ENCODE measurements around the gene MAVS. TPM values are rescaled to one million over a fixed set of nuclear protein-coding genes. Genes with fewer than 3 reads are reported as not detected.
"Not testable (repeated sequence)": the region's sequence is repeated elsewhere in the genome, so short reads cannot be mapped to it uniquely, and the experiment has no call there.

Gene MAVS
- total RNA-seq, 1 donor from 2014 or later, result 38.3 TPM

DNA sequence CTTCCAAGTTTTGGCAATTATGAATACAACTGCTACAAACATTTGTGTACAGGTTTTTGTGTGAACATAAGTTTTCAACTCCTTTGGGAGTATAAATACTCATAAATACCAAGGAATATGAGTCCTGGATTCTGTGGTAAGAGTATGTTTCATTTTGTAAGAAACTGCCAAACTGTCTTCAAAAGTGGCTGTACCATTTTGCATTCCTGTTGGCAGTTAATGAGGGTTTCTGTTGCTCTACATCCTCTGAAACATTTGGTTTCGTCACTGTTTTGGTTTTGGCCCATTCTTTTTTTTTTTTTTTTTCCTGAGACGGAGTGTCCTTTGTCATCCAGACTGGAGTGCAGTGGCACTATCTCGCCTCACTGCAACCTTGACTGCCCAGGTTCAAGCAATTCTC is 17.8 kb upstream of the MAVS start:
- H3K27me3 Mint-ChIP-seq (ENCODE audit: low read depth), result no peaks in the 10 kb centered on the region
- DNase-seq (ENCODE audit: low spot score in 2 of 2, unreplicated experiment in 2 of 2), result no peak
- no peak overlapping the region for H3K4me3 Mint-ChIP-seq
- TF ChIP-seq, protein P1, sequence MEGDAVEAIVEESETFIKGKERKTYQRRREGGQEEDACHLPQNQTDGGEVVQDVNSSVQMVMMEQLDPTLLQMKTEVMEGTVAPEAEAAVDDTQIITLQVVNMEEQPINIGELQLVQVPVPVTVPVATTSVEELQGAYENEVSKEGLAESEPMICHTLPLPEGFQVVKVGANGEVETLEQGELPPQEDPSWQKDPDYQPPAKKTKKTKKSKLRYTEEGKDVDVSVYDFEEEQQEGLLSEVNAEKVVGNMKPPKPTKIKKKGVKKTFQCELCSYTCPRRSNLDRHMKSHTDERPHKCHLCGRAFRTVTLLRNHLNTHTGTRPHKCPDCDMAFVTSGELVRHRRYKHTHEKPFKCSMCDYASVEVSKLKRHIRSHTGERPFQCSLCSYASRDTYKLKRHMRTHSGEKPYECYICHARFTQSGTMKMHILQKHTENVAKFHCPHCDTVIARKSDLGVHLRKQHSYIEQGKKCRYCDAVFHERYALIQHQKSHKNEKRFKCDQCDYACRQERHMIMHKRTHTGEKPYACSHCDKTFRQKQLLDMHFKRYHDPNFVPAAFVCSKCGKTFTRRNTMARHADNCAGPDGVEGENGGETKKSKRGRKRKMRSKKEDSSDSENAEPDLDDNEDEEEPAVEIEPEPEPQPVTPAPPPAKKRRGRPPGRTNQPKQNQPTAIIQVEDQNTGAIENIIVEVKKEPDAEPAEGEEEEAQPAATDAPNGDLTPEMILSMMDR (IDR thresholded peaks at IDR 0.05; ENCODE audit: unreplicated experiment), result no peak
- H3K36me3 Mint-ChIP-seq, result peaks cover 23% of the 10 kb centered on the region
- no peaks in the 10 kb centered on the region for H3K4me1 Mint-ChIP-seq
- H3K27ac Mint-ChIP-seq, result no peak overlapping the region
- no peaks in the 10 kb centered on the region for H3K9me3 Mint-ChIP-seq

DNA sequence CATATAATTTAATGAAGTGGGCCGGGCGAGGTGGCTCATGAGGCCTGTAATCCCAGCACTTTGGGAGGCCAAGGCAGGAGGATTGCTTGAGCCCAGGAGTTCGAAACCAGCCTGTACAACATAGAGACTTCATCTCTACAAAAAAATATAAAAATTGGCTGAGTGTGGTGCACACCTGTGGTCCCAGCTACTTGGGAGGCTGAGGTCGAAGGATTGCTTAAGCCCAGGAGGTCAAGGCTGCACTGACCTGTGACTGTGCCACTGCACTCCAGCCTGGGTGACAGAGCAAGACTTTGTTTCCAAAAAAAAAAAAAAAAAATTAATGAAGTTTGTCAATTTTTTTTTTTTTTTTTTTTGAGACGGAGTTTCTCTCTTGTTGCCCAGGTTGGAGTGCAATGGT is 16.7 kb upstream of the MAVS start:
- H3K4me3 Mint-ChIP-seq; H3K9me3 Mint-ChIP-seq; DNase-seq (ENCODE audit: low spot score in 2 of 2, unreplicated experiment in 2 of 2); H3K27me3 Mint-ChIP-seq (ENCODE audit: low read depth); H3K27ac Mint-ChIP-seq; H3K4me1 Mint-ChIP-seq: not testable (repeated sequence)
- H3K36me3 Mint-ChIP-seq, result peaks cover 21% of the 10 kb centered on the region

DNA sequence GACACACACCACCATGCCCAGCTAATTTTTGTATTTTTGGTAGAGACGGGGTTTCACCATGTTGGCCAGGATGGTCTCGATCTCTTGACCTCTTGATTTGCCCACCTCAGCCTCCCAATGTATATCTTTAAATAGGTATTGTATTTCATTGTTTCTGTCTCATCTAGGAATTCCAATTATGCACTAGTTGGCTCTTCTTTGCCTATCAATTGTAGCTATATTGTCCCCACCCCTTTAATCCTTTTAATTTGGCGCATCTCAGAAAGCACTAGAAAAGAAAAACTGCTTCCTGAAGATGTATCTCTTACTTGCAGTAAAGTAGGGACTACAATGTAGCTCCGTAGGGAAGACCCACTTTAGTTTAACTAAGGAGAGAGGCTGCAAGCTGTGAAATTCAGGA is 10.5 kb upstream of the MAVS start:
- Mint-ChIP-seq H3K9me3 (peaks cover 7% of the 10 kb centered on the region), H3K4me3 (no peak overlapping the region), H3K27me3 (ENCODE audit: low read depth) (no peaks in the 10 kb centered on the region), H3K4me1 (no peaks in the 10 kb centered on the region), H3K27ac (no peak overlapping the region), H3K36me3 (peaks cover 15% of the 10 kb centered on the region)
- TF ChIP-seq, protein P1 (IDR thresholded peaks at IDR 0.05; ENCODE audit: unreplicated experiment), result no peak
- no peak for DNase-seq (ENCODE audit: low spot score in 2 of 2, unreplicated experiment in 2 of 2)

DNA sequence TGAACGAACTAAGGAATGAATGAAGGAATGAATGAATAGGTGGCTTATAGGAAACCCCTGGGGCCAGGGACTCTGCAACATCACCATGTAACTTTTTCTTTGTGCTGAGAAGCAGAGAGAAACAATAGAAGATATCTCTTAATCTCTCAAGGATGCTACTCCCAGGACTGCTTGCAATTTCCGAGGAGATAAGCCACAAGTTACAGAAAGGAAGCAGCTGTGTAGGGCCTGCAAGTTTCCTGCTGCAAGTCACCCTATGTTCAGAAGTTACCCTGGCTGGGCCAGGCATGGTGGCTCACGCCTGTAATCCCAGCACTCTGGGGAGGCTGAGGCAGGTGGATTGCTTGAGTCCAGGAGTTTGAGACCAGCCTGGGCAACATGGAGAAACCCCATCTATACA is 7.3 kb upstream of the MAVS start:
- TF ChIP-seq, protein P1 (IDR thresholded peaks at IDR 0.05; ENCODE audit: unreplicated experiment), result no peak
- DNase-seq (ENCODE audit: low spot score in 2 of 2, unreplicated experiment in 2 of 2), result no peak
- no peaks in the 10 kb centered on the region for H3K27me3 Mint-ChIP-seq (ENCODE audit: low read depth)
- H3K9me3 Mint-ChIP-seq, result peaks cover 7% of the 10 kb centered on the region
- H3K27ac Mint-ChIP-seq, result no peak overlapping the region
- peaks cover 13% of the 10 kb centered on the region for H3K36me3 Mint-ChIP-seq
- H3K4me1 Mint-ChIP-seq, result no peaks in the 10 kb centered on the region
- H3K4me3 Mint-ChIP-seq, result no peak overlapping the region

DNA sequence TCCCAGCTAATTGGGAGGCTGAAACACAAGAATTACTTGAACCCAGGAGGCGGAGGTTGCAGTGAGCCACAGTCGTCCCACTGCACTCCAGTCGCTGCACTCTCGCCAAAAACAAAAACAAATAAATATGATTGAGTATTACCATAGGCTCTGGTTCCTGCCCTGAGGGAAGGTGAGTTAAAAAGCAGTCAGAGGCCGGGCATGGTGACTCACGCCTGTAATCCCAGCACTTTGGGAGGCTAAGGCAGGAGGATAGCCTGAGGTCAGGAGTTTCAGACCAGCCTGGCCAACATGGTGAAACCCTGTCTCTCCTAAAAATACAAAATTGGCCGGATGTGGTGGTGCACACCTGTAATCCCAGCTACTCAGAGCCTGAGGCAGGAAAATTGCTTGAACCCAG is 6.4 kb upstream of the MAVS start:
- not testable (repeated sequence) for H3K27me3 Mint-ChIP-seq (ENCODE audit: low read depth); DNase-seq (ENCODE audit: low spot score in 2 of 2, unreplicated experiment in 2 of 2); H3K4me1 Mint-ChIP-seq; H3K4me3 Mint-ChIP-seq; H3K27ac Mint-ChIP-seq; H3K9me3 Mint-ChIP-seq
- H3K36me3 Mint-ChIP-seq, result peaks cover 13% of the 10 kb centered on the region

DNA sequence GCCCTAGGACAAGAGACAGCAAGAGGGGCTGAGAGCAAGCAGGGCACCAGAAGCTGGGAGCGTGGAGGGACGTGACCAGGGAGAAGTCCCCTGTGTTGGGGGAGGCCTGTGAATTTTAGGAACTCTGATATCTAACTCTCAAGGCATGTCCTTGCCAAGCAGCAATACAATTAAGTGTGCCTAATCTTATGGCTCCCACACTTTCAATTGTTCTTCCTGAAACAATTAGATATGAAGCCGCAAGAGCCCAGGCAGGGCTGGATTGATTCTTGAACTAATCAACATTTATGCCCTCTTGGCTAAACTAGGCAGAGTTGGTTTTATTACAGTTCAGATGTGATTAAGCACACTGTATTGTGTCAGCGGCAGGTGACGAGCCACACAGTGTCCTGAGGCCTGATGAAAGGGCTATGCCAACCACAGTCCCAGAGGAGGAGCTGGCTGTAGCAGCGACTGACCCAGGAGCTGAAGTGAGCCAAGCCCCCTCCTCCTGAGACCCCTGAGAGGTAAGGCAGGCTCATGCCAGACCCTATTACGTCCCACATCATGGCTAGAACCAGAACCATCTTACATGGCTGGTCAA is 4.2 kb upstream of the MAVS start:
- no peak overlapping the region for H3K4me3 Mint-ChIP-seq
- no peak for DNase-seq (ENCODE audit: low spot score in 2 of 2, unreplicated experiment in 2 of 2)
- peaks cover 4% of the 10 kb centered on the region for H3K36me3 Mint-ChIP-seq
- TF ChIP-seq, protein P1 (IDR thresholded peaks at IDR 0.05; ENCODE audit: unreplicated experiment), result no peak
- H3K9me3 Mint-ChIP-seq, result no peaks in the 10 kb centered on the region
- H3K4me1 Mint-ChIP-seq, result peaks cover 8% of the 10 kb centered on the region
- H3K27me3 Mint-ChIP-seq (ENCODE audit: low read depth), result no peaks in the 10 kb centered on the region
- H3K27ac Mint-ChIP-seq, result no peak overlapping the region

DNA sequence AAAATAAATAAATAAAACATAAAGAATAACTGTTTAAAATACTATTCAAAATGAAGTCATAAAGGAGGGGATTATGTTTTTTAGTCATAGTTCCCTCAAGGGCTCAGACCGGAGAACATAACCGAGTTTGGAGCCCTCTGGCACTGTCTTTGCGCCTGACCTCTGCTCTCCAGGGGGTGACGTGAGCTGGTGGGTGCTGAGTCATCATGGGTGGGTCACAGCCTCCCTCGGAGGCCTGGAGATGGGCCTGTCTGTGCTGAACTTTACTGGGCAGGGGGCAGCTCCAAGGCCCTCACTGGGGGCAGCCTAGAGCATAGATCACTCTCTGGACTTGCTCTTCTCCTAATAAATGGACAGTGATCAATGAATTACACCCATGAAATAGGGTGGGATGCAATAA is 3.1 kb upstream of the MAVS start:
- DNase-seq (ENCODE audit: low spot score in 2 of 2, unreplicated experiment in 2 of 2), result no peak
- H3K27ac Mint-ChIP-seq, result no peak overlapping the region
- TF ChIP-seq, protein P1 (IDR thresholded peaks at IDR 0.05; ENCODE audit: unreplicated experiment), result no peak

DNA sequence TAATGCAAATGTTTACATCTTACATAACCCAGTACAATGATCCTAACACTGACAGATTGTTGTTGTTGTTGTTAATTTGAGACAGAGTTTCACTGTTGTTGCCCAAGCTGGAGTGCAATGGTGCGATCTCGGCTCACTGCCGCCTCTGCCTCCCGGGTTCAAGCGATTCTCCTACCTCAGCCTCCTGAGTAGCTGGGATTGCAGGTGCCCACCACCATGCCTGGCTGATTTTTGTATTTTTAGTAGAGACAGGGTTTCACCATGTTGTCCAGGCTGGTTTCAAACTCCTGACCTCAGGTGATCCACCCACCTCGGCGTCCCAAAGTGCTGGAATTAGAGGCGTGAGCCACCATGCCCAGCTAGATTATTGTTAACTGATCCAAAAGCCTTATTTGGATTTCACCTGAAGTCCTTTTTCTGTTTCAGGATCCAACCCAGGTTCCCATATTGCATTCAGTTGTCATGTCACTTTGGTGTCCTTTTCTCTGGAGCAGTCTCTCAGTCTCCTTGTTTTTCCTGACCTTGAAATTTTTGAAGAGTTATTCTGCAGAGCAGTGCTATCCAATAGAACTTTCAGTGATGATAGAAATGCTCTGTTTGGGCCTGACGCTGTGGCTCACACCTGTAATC is 2.5 kb upstream of the MAVS start:
- not testable (repeated sequence) for H3K36me3 Mint-ChIP-seq; H3K27ac Mint-ChIP-seq; DNase-seq (ENCODE audit: low spot score in 2 of 2, unreplicated experiment in 2 of 2); H3K9me3 Mint-ChIP-seq; H3K27me3 Mint-ChIP-seq (ENCODE audit: low read depth); H3K4me3 Mint-ChIP-seq
- peaks cover 18% of the 10 kb centered on the region for H3K4me1 Mint-ChIP-seq

More for the DNA sequence above, 3.1 kb upstream of the MAVS start:
- peaks cover 13% of the 10 kb centered on the region for H3K4me1 Mint-ChIP-seq
- H3K27me3 Mint-ChIP-seq (ENCODE audit: low read depth), result no peaks in the 10 kb centered on the region
- no peak overlapping the region for H3K4me3 Mint-ChIP-seq
- peaks cover 6% of the 10 kb centered on the region for H3K36me3 Mint-ChIP-seq
- no peaks in the 10 kb centered on the region for H3K9me3 Mint-ChIP-seq
